ENCODE results near the gene GRID1.
"Not testable (repeated sequence)": the region's sequence is repeated elsewhere in the genome, so short reads cannot be mapped to it uniquely, and the experiment has no call there.

GRID1 gene

GRCh38 chr10:86111902-86112545, 254.6 kb downstream of the GRID1 start:
- DNase-seq (ENCODE audit: low read depth in 3 of 3, low spot score in 1 of 3), result no peak

- DNase-seq (ENCODE audit: low read depth in 3 of 3, low spot score in 1 of 3), result no peak
Measured at GRCh38 chr10:86110156-86110786, 256.3 kb downstream of the GRID1 start.

- DNase-seq (ENCODE audit: low read depth in 3 of 3, low spot score in 1 of 3), result no peak
Measured at GRCh38 chr10:86109421-86109820, 257.2 kb downstream of the GRID1 start.

GRCh38 chr10:86108696-86109095, 257.9 kb downstream of the GRID1 start:
- DNase-seq (ENCODE audit: low read depth in 3 of 3, low spot score in 1 of 3), result no peak

- DNase-seq (ENCODE audit: low read depth in 3 of 3, low spot score in 1 of 3), result not testable (repeated sequence)
Measured at GRCh38 chr10:86107611-86108310, 258.8 kb downstream of the GRID1 start.

GRCh38 chr10:86107131-86107530, 259.5 kb downstream of the GRID1 start:
- no peak for DNase-seq (ENCODE audit: low read depth in 3 of 3, low spot score in 1 of 3)

- no peak for DNase-seq (ENCODE audit: low read depth in 3 of 3, low spot score in 1 of 3)
Measured at GRCh38 chr10:86106616-86107015, 260.0 kb downstream of the GRID1 start.

GRCh38 chr10:86105640-86106039, 261.0 kb downstream of the GRID1 start:
- no peak for DNase-seq (ENCODE audit: low read depth in 3 of 3, low spot score in 1 of 3)

GRCh38 chr10:86105181-86105580, 261.4 kb downstream of the GRID1 start:
- no peak for DNase-seq (ENCODE audit: low read depth in 3 of 3, low spot score in 1 of 3)

- DNase-seq (ENCODE audit: low read depth in 3 of 3, low spot score in 1 of 3), result no peak
Measured at GRCh38 chr10:86104611-86105145, 261.9 kb downstream of the GRID1 start.

GRCh38 chr10:86104156-86104555, 262.4 kb downstream of the GRID1 start:
- no peak for DNase-seq (ENCODE audit: low read depth in 3 of 3, low spot score in 1 of 3)

- no peak for DNase-seq (ENCODE audit: low read depth in 3 of 3, low spot score in 1 of 3)
Measured at GRCh38 chr10:86103391-86104101, 263.0 kb downstream of the GRID1 start.

GRCh38 chr10:86102451-86102850, 264.1 kb downstream of the GRID1 start:
- DNase-seq (ENCODE audit: low read depth in 3 of 3, low spot score in 1 of 3), result no peak

- no peak for DNase-seq (ENCODE audit: low read depth in 3 of 3, low spot score in 1 of 3)
Measured at GRCh38 chr10:86102031-86102430, 264.6 kb downstream of the GRID1 start.

- DNase-seq (ENCODE audit: low read depth in 3 of 3, low spot score in 1 of 3), result no peak
Measured at GRCh38 chr10:86100581-86101061, 266.0 kb downstream of the GRID1 start.

- DNase-seq (ENCODE audit: low read depth in 3 of 3, low spot score in 1 of 3), result no peak
Measured at GRCh38 chr10:86099542-86100334, 266.9 kb downstream of the GRID1 start.

- DNase-seq (ENCODE audit: low read depth in 3 of 3, low spot score in 1 of 3), result no peak
Measured at GRCh38 chr10:86098187-86098881, 268.3 kb downstream of the GRID1 start.

GRCh38 chr10:86095061-86095460, 271.5 kb downstream of the GRID1 start:
- not testable (repeated sequence) for DNase-seq (ENCODE audit: low read depth in 3 of 3, low spot score in 1 of 3)

GRCh38 chr10:86092311-86092710, 274.3 kb downstream of the GRID1 start:
- DNase-seq (ENCODE audit: low read depth in 3 of 3, low spot score in 1 of 3), result not testable (repeated sequence)

GRCh38 chr10:86091216-86091615, 275.4 kb downstream of the GRID1 start:
- no peak for DNase-seq (ENCODE audit: low read depth in 3 of 3, low spot score in 1 of 3)

All from stimulated activated CD4-positive, alpha-beta T cell treated with anti-CD3 and anti-CD28 coated beads, TNF-alpha, amount 100 ng/mL, for 1 hour (primary cell).